HG03571 (cell line): ENCODE measurements around the gene SLC22A7.
A peak's percentile ranks its signal among the peaks of the same experiment; 100 is the strongest.

Experiments
- ATAC-seq: cut with Tn5 transposase; IDR thresholded peaks from one replicate; pipeline ENCODE4 v1.9.1; 2021; ENCODE audit not compliant: unreplicated experiment

The SLC22A7 gene

DNA sequence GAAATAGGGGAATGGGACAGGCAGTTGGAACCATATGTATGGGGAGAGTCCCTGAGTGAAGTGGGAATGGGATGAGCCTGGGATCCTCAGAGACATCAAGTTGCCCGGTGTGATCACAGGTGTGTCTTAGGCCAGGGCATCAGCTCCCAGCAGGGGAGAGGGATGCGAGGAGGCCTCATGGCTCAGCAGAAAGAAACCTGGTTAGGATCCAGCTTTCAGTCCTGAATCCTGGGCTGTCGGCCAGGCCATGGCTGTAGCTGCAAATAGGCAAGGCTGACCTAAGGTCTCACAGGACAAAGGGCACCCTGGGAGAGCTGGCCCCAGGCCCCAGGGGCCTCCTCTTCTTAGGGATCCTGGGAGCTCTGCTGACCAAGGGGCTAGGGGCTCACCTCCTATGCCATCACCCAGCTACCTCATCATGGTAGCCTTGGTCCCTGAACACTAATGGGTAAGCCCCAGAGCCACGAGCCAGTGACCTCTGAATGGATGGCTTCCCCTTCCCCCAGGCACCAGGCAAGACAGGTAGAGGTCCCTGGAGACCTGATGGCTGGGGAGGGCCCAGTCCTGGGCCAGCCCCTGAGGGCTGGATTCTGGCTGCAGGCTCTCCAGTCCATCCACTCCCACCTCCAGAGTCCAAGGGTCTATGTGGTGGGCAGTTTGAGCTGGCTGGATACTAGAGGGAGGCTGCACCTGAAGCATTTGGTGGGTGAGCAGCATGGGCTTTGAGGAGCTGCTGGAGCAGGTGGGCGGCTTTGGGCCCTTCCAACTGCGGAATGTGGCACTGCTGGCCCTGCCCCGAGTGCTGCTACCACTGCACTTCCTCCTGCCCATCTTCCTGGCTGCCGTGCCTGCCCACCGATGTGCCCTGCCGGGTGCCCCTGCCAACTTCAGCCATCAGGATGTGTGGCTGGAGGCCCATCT is at the start of gene SLC22A7:
Gene SLC22A7, plus strand, starts transcription at position 617 of the 921 bp plus-strand sequence. Its CDS starts 99 bp downstream, at position 716.
- no peak for ATAC-seq

DNA sequence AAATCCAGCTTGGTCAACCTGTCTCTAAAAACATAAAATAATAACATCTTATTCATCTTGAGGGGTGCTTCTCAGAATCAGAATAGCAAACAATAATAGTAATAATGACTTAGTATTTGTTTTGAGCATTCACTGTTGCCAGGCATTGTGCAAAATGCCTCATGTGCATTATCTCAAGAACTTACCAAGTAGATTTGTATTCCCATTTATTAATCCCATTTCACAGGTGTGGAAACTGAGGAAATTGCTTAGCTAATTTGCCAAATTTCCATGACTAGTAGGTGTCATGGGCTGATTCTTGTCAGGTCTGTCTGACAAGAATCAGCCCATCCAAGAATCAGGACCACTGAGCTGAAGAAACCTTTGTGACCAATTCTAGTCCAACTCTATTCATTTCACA is 49.3 kb upstream of the SLC22A7 start:
- ATAC-seq, result no peak

DNA sequence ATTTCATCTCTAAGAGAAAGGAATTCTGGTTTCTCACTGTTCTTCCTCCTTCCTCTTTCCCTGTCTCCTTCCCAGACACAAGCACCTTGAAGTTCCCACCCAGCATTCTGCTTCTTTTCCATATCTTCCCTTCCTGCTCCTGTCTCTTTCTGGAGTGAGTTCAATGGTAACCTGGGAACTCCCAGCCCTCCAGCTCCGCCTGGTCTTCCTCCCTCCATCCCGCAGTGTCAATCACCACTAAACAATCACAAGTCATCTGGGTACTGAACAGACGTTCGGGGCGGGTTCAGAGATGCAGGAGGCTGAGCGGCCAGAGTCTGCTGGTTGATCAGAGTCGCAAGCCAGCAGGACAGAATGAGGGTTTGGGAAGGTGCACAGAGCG is 47.1 kb upstream of the SLC22A7 start:
- ATAC-seq, result no peak

DNA sequence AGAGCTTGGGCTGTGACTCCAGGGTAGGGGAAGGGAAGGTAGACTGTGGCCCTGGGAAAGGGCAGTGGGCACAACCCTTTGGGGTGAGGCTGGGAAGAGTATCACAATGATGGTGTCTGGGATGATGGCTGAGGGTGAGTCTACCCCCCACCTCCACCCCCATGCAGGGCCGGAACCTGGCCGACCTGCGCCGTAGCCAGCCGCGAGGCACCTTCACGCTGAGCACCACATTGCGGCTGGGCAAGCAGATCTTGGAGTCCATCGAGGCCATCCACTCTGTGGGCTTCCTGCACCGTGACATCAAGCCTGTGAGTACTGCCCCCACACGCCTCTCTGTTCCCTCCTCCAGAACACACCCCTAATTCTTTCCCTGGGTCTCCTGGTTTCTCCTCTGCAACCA is 44.7 kb upstream of the SLC22A7 start:
- no peak for ATAC-seq

DNA sequence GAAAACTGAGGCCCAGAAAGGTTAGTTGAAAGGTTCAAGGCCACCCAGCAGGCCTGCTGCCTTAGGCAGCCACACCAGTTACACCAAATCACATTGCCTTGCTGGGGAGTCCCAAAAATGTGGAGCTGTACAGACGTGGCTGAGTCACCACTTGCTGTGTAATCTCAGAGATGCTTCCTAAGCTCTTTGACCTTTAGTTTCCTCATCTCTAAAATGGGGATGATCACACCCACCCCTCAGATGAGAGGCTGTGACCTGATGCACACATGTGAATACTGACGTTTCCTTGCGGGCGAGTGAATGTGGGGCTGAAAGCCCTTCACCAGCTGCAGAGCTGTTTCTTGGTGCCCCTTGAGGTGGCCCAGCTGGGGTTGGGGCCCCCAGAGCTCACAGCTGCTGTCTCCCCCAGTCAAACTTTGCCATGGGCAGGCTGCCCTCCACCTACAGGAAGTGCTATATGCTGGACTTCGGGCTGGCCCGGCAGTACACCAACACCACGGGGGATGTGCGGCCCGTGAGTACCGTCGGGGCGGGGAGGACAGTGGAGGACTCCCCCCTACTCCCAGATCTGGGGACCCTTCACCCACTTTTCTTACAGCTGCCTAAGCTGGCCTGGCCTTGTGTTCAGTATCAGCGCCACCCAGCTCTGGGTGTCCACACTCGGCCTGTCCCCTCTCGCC is 43.8 kb upstream of the SLC22A7 start:
- ATAC-seq, result no peak

DNA sequence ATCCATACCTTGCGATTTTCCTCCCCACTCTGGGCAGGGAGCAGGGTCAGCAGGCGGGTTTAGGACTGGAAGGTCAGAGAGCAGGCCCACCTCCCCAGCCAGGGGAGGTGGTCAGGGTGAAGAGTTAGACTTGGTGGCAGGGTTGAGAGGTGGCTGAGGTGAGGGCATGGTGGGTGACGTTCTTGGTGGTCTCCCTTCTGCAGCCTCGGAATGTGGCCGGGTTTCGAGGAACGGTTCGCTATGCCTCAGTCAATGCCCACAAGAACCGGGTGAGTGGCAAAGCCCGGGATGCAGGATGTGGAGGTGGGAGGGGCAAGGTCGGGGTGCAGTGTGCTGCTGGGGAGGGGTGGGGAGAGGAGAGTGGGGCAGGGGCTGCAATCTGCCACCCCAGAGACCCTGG is 43.2 kb upstream of the SLC22A7 start:
- ATAC-seq, result no peak

GRCh38 chr6:43255408-43256054 is 42.5 kb upstream of the SLC22A7 start:
- ATAC-seq, result no peak

DNA sequence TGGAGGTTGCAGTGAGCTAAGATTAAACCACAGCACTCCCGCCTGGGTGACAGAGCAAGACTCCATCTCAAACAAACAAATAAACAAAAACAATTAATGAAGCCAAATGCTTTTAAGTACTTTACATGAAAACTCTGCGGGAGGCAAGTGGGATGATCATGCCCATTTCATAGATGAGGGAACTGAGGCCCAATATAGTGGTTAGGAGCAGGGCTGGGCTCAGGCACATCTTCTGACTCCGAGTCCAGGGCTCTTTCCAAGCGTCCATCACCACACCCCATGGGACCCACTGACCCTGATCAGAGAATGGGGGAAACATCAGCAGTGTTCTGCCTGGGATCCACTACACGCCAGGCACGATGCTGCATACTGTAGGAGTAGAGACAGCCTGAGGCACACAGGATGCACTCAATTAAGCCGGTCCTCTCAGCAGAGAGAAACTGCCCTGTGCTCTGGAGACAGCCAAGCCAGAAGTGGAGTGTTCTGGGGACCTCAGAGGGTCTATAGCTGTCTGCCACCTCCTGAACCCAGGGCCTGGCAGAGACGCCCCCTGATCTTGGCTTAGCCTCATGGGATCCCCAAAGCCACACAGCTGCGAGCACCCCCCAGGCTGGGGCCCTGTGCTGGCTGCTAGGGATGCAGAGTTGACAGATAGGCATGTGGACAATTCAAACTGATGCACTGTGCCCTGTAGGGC is 41.2 kb upstream of the SLC22A7 start:
- ATAC-seq, result no peak

GRCh38 chr6:43257367-43258145 is 40.5 kb upstream of the SLC22A7 start:
- no peak for ATAC-seq

- no peak for ATAC-seq
Measured at GRCh38 chr6:43258180-43258579, 39.9 kb upstream of the SLC22A7 start.

DNA sequence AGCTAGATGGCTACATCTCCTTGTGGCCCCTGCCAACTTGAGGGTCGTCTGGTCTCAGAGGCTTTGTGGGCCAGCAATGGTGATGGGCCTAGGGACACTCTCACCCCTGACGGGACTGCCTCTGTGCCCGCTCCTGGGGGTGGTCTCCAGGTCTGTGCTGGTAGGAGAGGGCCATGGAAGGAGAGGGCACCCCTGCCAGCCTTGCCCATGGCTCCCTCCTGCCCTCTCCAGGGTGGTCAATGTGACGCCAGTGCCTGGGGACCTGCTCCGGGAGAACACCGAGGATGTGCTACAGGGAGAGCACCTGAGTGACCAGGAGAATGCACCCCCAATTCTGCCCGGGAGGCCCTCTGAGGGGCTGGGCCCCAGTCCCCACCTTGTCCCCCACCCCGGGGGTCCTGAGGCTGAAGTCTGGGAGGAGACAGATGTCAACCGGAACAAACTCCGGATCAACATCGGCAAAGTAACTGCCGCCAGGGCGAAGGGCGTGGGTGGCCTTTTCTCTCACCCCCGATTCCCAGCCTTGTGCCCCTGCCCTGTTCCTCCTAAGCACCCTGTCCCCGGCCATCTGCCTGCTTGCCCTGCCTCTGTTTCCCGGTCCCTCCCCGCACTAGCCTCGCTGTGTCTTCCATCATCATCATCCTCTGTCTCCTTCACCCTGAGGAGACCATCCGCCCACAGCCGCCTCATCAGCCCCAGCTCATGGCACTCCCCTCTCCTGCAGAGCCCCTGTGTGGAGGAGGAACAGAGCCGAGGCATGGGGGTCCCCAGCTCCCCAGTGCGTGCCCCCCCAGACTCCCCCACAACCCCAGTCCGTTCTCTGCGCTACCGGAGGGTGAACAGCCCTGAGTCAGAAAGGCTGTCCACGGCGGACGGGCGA is 39.0 kb upstream of the SLC22A7 start:
- ATAC-seq, result no peak

- no peak for ATAC-seq
Measured at GRCh38 chr6:43260791-43261190, 37.3 kb upstream of the SLC22A7 start.

DNA sequence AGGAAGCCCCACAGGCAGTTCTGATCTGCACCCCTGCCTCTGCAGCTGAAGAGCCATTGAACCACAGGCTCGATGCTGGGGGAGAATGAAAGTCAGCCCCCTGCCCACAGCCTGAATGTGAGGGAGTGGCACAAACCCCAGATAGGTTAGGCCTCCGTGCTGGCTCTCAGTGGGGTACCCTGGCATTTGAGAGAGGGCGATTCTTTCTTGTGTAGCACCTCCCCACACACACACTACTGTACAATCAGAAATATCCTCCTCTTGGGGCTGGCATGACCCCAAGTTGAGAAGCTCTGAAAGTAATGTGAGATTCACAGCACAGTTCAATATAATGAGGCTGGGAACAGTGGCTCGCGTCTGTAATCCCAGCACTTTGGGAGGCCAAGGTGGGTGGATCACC is 36.9 kb upstream of the SLC22A7 start:
- ATAC-seq, result no peak

- no peak for ATAC-seq
Measured at GRCh38 chr6:43262000-43262779, 35.9 kb upstream of the SLC22A7 start.

GRCh38 chr6:43262780-43263313 is 35.2 kb upstream of the SLC22A7 start:
- no peak for ATAC-seq

GRCh38 chr6:43263314-43264178 is 34.5 kb upstream of the SLC22A7 start:
- peak; percentile 69 for ATAC-seq

DNA sequence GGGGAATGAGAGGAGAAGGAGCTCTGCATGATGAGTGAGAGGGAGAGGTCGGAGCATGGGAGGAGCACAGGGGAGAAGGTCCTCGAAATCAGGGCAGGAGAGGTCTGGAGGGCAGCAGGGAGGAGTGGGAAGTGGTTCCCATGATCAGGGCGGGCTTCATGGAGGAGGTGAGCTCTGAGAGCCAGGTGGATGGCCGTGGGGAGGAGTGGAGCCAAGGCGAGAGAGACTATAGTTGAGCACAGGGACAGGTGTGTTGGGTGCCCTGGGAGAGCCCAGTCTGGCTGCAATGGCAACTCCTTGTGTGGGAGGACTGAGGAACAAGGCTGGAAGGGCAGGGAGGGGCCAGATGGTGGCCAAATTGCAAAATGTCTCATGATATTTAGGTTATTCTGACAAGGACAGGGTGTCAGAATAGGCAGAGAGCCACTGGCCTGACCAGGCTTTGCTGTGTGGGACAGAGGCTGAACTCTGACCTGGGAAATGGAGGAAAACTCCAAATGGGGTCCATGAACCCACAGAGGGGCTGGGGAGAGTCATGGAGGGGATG is 33.4 kb upstream of the SLC22A7 start:
- ATAC-seq, result no peak
